ENCODE results near the gene FER. TPM values are rescaled to one million over a fixed set of nuclear protein-coding genes. Genes with fewer than 3 reads are reported as not detected.

The FER gene
- total and polyA plus RNA-seq, 2 of the 8 experiments (the other 6 are each of a cell fraction or from before 2014, with no cell fraction given): 1.3 to 15.8 TPM

DNA sequence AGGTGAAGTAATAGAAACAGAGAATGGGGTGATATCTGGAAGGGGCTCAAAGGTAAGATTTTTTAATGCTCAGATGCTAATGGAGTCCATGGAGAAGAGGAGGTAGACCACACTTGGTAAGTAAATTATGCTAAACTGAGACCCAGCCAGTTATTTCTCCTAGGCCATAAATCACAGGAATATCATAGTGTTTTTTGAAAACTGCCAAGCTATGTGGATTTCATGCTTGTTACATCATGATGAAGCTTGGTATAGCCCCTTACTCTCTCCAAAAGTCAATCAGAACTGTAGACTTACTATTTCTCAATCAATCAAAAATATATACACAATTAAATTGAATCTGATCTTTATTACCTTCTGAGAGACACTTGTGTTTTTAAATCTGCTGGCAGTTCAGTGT is 409.2 kb downstream of the FER start:
- H2BK120ac ChIP-seq (replicated peaks; ENCODE audit: low read depth, low read length): no peak overlapping the region
- no peak overlapping the region for H3K4me2 ChIP-seq (ENCODE audit: insufficient read depth in 1 of 2, low read depth in 2 of 2, low read length in 2 of 2)
- H3K79me1 ChIP-seq (ENCODE audit: low read depth, low read length): no peaks in the 10 kb centered on the region
- H3K4me1 ChIP-seq (replicated peaks in 1 of 4; ENCODE audit: control insufficient read depth in 3 of 4, insufficient read depth in 4 of 4, low read length in 3 of 4): no peaks in the 10 kb centered on the region
- H4K20me1 ChIP-seq (replicated peaks in 1 of 2; ENCODE audit: control insufficient read depth in 1 of 2, insufficient read depth in 2 of 2, low read length in 2 of 2): no peaks in the 10 kb centered on the region
- H3K23me2 ChIP-seq (ENCODE audit: low read depth, low read length): no peaks in the 10 kb centered on the region
- no peak overlapping the region for H2BK20ac ChIP-seq (ENCODE audit: low read length)
- no peak overlapping the region for H3K14ac ChIP-seq (ENCODE audit: insufficient read length)
- no peak for TF ChIP-seq SUZ12 (IDR thresholded peaks at IDR 0.05; ENCODE audit: low read length)
- TF ChIP-seq TBP (IDR thresholded peaks at IDR 0.05; ENCODE audit: low read depth, low read length): no peak
- TF ChIP-seq, protein P1, sequence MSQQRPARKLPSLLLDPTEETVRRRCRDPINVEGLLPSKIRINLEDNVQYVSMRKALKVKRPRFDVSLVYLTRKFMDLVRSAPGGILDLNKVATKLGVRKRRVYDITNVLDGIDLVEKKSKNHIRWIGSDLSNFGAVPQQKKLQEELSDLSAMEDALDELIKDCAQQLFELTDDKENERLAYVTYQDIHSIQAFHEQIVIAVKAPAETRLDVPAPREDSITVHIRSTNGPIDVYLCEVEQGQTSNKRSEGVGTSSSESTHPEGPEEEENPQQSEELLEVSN (IDR thresholded peaks at IDR 0.05): no peak
- TF ChIP-seq BACH1 (IDR thresholded peaks at IDR 0.05; ENCODE audit: low read length): no peak
- TF ChIP-seq YY1 (IDR thresholded peaks at IDR 0.05; ENCODE audit: low read depth, low read length): no peak
- H3K23ac ChIP-seq (ENCODE audit: insufficient read length): no peak overlapping the region
- H3K27me3 ChIP-seq (replicated peaks in 1 of 4; ENCODE audit: control insufficient read depth in 3 of 4, extremely low read depth in 1 of 4, insufficient read depth in 3 of 4, low read length in 3 of 4): no peaks in the 10 kb centered on the region
- no peak for DNase-seq (ENCODE audit: low read depth in 1 of 2, low spot score in 2 of 2)
- H3K4ac ChIP-seq (replicated peaks; ENCODE audit: insufficient read length, low read depth, low read length): no peak overlapping the region
- H3K4me3 ChIP-seq (ENCODE audit: extremely low read depth in 1 of 4, insufficient read depth in 2 of 4, low read depth in 3 of 4, low read length in 4 of 4): no peak overlapping the region
- no peak overlapping the region for H3K27ac ChIP-seq (ENCODE audit: low read depth, low read length)
- ChIA-PET CTCF (ENCODE audit: partially characterized antibody) (no interaction called here), POLR2A (ENCODE audit: partially characterized antibody) (no interaction called here)
- no peak overlapping the region for H2AFZ ChIP-seq (ENCODE audit: low read length)
- H4K91ac ChIP-seq (replicated peaks; ENCODE audit: insufficient read length, low read length): no peak overlapping the region
- H4K5ac ChIP-seq (ENCODE audit: insufficient read length, low read depth, low read length): no peak overlapping the region
- H2BK12ac ChIP-seq (ENCODE audit: low read depth, low read length): no peak overlapping the region
- H2BK5ac ChIP-seq (ENCODE audit: low read depth, low read length): no peak overlapping the region
- no peak overlapping the region for H4K8ac ChIP-seq (ENCODE audit: extremely low read depth, insufficient read depth, low read length)
- no peak overlapping the region for H3K18ac ChIP-seq (ENCODE audit: extremely low read depth, low read length)
- no peaks in the 10 kb centered on the region for H3K36me3 ChIP-seq (ENCODE audit: control insufficient read depth in 2 of 4, insufficient read depth in 4 of 4, low read length in 3 of 4)
- FAIRE-seq: no peak
- H3K56ac ChIP-seq (replicated peaks; ENCODE audit: insufficient read length, low read depth, low read length): no peak overlapping the region
- no peaks in the 10 kb centered on the region for H3K9me3 ChIP-seq (ENCODE audit: insufficient read depth in 2 of 2, low read depth in 1 of 2, low read length in 1 of 2)
- H2BK15ac ChIP-seq (ENCODE audit: low read length): no peak overlapping the region
- no peak overlapping the region for H2AK5ac ChIP-seq (ENCODE audit: low read depth, low read length)
- H3K9ac ChIP-seq (replicated peaks in 1 of 4; ENCODE audit: extremely low read depth in 1 of 4, low read depth in 3 of 4, low read length in 3 of 4): no peak overlapping the region
- H3K79me2 ChIP-seq (ENCODE audit: control insufficient read depth in 1 of 2, insufficient read depth in 2 of 2, low read length in 2 of 2): no peaks in the 10 kb centered on the region
